ENCODE results near the gene SPECC1L.

SPECC1L gene

GRCh38 chr22:24417901-24418641, 147.4 kb downstream of the SPECC1L start:
- no peak for TF ChIP-seq CTCF (IDR thresholded peaks at IDR 0.05; ENCODE audit: low read depth, low read length)
- DNase-seq (ENCODE audit: extremely low read depth, low read depth) = no peak

GRCh38 chr22:24418786-24419474, 148.3 kb downstream of the SPECC1L start:
- no peak for DNase-seq (ENCODE audit: extremely low read depth, low read depth)

GRCh38 chr22:24419475-24419850, 148.8 kb downstream of the SPECC1L start:
- DNase-seq (ENCODE audit: extremely low read depth, low read depth) = no peak

More at GRCh38 chr22:24418786-24419474, 148.3 kb downstream of the SPECC1L start:
- no peak for TF ChIP-seq CTCF (IDR thresholded peaks at IDR 0.05; ENCODE audit: low read depth, low read length)

GRCh38 chr22:24420072-24420976, 149.7 kb downstream of the SPECC1L start:
- no peak for TF ChIP-seq CTCF (IDR thresholded peaks at IDR 0.05; ENCODE audit: low read depth, low read length)
- DNase-seq (ENCODE audit: extremely low read depth, low read depth) = no peak

More at GRCh38 chr22:24419475-24419850, 148.8 kb downstream of the SPECC1L start:
- no peak for TF ChIP-seq CTCF (IDR thresholded peaks at IDR 0.05; ENCODE audit: low read depth, low read length)

- TF ChIP-seq CTCF (IDR thresholded peaks at IDR 0.05; ENCODE audit: low read depth, low read length) = no peak
Measured at GRCh38 chr22:24420977-24421343, 150.3 kb downstream of the SPECC1L start.

GRCh38 chr22:24421428-24421931, 150.8 kb downstream of the SPECC1L start:
- no peak for DNase-seq (ENCODE audit: extremely low read depth, low read depth)
- TF ChIP-seq CTCF (IDR thresholded peaks at IDR 0.05; ENCODE audit: low read depth, low read length) = no peak

More at GRCh38 chr22:24420977-24421343, 150.3 kb downstream of the SPECC1L start:
- DNase-seq (ENCODE audit: extremely low read depth, low read depth) = no peak
